Activated CD8-positive, alpha-beta T cell treated with anti-CD3 and anti-CD28 coated beads for 36 hours (primary cell): ENCODE data around the gene COMT. TPM values are rescaled to one million over a fixed set of nuclear protein-coding genes. Genes with fewer than 3 reads are reported as not detected.

Experiments used
- ATAC-seq: fragments of 200-7000 bp; cut with Tn5 transposase; one replicate; pipeline ENCODE4 v1.10.0; 2021; ENCODE audit warnings: mild to moderate bottlenecking, moderate library complexity
- CTCF ChIA-PET: fragments of 350-600 bp; sonication (Branson Sonifier 250); formaldehyde crosslinking; loops from one replicate; lab custom pipeline; 2021; ENCODE audit warnings: antibody characterized with exemption; lab: Charles Lee
- POLR2A ChIA-PET: fragments of 350-600 bp; sonication (Branson Sonifier 250); formaldehyde crosslinking; loops from one replicate; lab custom pipeline; 2021; ENCODE audit warnings: antibody characterized with exemption; lab: Charles Lee
- DNase-seq: peaks from one replicate; pipeline ENCODE4 v3.0.0-alpha.2; 2020
- H3K27ac Mint-ChIP-seq: one replicate; pipeline ENCODE4 v1.8.0; 2021; ENCODE audit warnings: mild to moderate bottlenecking, mixed read lengths
- H3K27me3 Mint-ChIP-seq: one replicate; pipeline ENCODE4 v1.8.0; 2021; ENCODE audit warnings: mixed read lengths
- H3K36me3 Mint-ChIP-seq: one replicate; pipeline ENCODE4 v1.8.0; 2021; ENCODE audit warnings: low read depth, mixed read lengths
- H3K4me1 Mint-ChIP-seq: one replicate; pipeline ENCODE4 v1.8.0; 2021; ENCODE audit warnings: low read depth, mixed read lengths
- H3K4me3 Mint-ChIP-seq: one replicate; pipeline ENCODE4 v1.8.0; 2021; ENCODE audit warnings: mild to moderate bottlenecking, moderate library complexity, mixed read lengths
- H3K9me3 Mint-ChIP-seq: one replicate; pipeline ENCODE4 v1.8.0; 2021; ENCODE audit warnings: mixed read lengths
- intact Hi-C: fragments of 100-400 bp; cut with micrococcal nuclease; formaldehyde crosslinking; loops from one replicate; pipeline ENCODE4 v1.10.0; 2022
- total RNA-seq, 2 experiments: library from RNA; stranded (reverse); gene quantifications; one replicate each; pipeline ENCODE4 v1.2.3, GENCODE V29; 2021
- TF ChIP-seq, protein P1 (sequence below): fragments of 200-600 bp; IDR thresholded peaks from one replicate; pipeline ENCODE4 v1.8.0; 2022; ENCODE audit warnings: antibody characterized with exemption, mild to moderate bottlenecking

COMT gene
- total RNA-seq, 2 experiments from 2014 or later: 70.7 to 74.5 TPM

DNA sequence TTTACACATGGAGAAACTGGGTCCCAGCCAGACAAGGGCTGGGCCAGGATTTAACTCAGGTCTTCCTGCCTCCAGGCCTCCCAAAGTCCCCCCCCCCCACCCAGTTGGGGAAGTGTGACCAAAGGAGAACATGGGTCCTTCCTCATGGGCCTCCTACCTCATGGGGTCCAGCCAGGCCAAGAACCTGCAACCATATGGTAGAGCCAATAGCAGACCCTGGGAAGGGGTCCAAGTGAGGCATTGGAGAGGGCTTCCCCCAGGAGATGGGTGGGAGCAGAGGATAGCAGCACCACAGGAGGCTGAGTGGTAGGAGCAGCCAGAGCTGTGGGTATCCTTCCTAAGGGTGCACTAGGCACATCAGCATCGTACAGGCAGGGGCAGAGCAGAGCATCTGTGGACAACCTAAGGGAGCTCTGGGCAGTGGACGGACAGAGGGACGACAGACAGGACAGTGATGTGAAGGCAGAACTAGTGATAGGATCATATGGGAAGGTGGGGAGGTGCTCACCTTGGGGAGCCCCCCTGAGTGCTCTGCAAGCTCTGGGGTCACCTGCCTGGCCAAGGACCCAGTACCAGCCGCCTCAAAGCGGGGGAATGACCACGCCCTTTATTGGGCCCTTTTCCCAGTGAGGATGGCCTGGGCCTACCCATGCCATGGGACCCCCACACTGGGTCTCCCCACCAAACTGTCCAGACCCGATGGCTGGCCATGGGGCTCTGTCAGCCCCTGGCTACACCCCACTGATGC lies 70.6 kb downstream of the COMT start:
- H3K4me1 Mint-ChIP-seq: no peaks in the 10 kb centered on the region
- POLR2A ChIA-PET: interaction anchor here (1.2 kb wide), 1 partner anchor 9 kb away, joined by 5 read pairs; the partner anchor contains the start of gene TANGO2
- CTCF ChIA-PET: interaction anchor here (1.0 to 6.1 kb wide), 6 partner anchors 10 to 282 kb away, joined by 3 to 75 read pairs (median 7); no protein-coding TSS in a partner anchor
- intact Hi-C loops: no loop called here
- H3K9me3 Mint-ChIP-seq: no peaks in the 10 kb centered on the region
- H3K4me3 Mint-ChIP-seq: no peak overlapping the region
- H3K27ac Mint-ChIP-seq: no peak overlapping the region
- H3K27me3 Mint-ChIP-seq: peaks cover 10% of the 10 kb centered on the region
- no peak for DNase-seq
- TF ChIP-seq, protein P1, sequence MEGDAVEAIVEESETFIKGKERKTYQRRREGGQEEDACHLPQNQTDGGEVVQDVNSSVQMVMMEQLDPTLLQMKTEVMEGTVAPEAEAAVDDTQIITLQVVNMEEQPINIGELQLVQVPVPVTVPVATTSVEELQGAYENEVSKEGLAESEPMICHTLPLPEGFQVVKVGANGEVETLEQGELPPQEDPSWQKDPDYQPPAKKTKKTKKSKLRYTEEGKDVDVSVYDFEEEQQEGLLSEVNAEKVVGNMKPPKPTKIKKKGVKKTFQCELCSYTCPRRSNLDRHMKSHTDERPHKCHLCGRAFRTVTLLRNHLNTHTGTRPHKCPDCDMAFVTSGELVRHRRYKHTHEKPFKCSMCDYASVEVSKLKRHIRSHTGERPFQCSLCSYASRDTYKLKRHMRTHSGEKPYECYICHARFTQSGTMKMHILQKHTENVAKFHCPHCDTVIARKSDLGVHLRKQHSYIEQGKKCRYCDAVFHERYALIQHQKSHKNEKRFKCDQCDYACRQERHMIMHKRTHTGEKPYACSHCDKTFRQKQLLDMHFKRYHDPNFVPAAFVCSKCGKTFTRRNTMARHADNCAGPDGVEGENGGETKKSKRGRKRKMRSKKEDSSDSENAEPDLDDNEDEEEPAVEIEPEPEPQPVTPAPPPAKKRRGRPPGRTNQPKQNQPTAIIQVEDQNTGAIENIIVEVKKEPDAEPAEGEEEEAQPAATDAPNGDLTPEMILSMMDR: no peak
- ATAC-seq: no peak
- no peaks in the 10 kb centered on the region for H3K36me3 Mint-ChIP-seq

GRCh38 chr22:20012741-20013331 lies 71.3 kb downstream of the COMT start:
- no peaks in the 10 kb centered on the region for H3K9me3 Mint-ChIP-seq
- no peak for DNase-seq
- ATAC-seq: no peak
- H3K4me3 Mint-ChIP-seq: no peak overlapping the region
- ChIA-PET POLR2A (interaction anchor here (1.2 kb wide), 1 partner anchor 8 kb away, joined by 5 read pairs; the partner anchor contains the start of gene TANGO2), CTCF (interaction anchor here (0.8 to 6.1 kb wide), 19 partner anchors 9 to 283 kb away, joined by 3 to 75 read pairs (median 4); no protein-coding TSS in a partner anchor)
- H3K4me1 Mint-ChIP-seq: peaks cover 3% of the 10 kb centered on the region
- TF ChIP-seq, protein P1: no peak
- H3K36me3 Mint-ChIP-seq: no peaks in the 10 kb centered on the region
- H3K27ac Mint-ChIP-seq: no peak overlapping the region
- peaks cover 15% of the 10 kb centered on the region for H3K27me3 Mint-ChIP-seq
- intact Hi-C loops: no loop called here

DNA sequence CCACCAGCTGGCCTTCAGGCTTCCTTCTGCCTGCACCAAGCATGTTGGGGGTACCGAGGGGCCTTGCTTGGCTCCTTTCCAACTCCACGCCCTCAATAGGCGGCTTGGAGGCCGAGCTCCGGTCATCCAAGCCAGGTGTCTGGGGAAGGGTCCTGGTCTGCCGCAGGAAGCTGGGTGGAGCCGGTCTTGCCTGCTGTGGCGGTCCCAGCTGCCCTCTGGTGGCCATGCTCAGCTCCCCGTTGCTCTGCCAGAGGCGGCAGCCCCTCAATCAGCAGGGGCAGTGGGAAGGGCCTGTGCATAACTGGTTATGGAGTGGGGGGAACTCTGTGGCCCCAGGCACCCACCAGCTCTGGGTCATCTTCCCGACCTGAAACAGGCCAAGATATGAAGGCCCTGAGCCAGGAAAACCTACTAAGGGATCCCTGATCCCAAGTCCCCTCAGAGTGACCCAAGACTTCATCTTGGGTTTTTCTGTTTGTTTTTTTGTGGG lies 71.9 kb downstream of the COMT start:
- peaks cover 18% of the 10 kb centered on the region for H3K27me3 Mint-ChIP-seq
- no peak overlapping the region for H3K4me3 Mint-ChIP-seq
- intact Hi-C loops: no loop called here
- POLR2A ChIA-PET: interaction anchor here (1.7 kb wide), 1 partner anchor 11 kb away, joined by 4 read pairs; no protein-coding TSS in a partner anchor
- H3K9me3 Mint-ChIP-seq: no peaks in the 10 kb centered on the region
- CTCF ChIA-PET: interaction anchor here (0.8 to 6.1 kb wide), 20 partner anchors 8 to 283 kb away, joined by 3 to 75 read pairs (median 4); no protein-coding TSS in a partner anchor
- ATAC-seq (peak; percentile 25), DNase-seq (peak; percentile 72)
- TF ChIP-seq, protein P1: peak; percentile 72
- H3K27ac Mint-ChIP-seq: no peak overlapping the region
- peaks cover 3% of the 10 kb centered on the region for H3K4me1 Mint-ChIP-seq
- no peaks in the 10 kb centered on the region for H3K36me3 Mint-ChIP-seq

DNA sequence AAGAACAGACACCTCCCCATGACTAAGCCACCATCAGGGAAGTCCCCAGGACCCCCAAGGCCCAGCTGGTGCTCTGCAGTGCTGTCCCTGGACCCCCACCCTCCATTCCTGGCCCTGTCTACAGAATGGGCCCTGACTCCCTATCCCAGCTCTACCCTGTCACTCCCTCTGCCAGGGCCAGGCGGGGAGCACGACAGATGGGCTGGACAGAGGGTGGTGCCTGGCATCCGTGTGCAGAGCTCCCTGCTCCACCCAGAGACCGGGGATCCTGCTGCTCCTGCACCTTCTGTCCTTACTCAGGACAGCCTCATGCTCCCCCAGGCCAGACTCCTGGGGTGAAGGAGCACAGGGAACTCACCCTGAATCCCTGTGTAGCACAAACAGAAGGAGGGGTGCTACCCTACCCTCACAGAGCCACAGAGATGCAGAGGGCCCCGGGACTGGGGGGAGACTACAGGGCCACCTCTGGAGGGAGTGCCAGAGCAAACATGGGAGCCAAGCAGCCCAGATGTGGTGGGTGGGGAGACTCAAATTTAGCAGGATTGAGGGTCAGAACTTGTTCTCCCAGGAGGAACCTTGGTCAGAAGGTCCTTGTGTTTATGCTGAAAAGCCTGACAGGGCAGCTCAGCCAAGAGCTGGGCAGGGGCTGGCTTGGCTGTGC lies 73.1 kb downstream of the COMT start:
- Mint-ChIP-seq H3K9me3 (no peaks in the 10 kb centered on the region), H3K4me3 (no peak overlapping the region), H3K36me3 (no peaks in the 10 kb centered on the region), H3K4me1 (peaks cover 3% of the 10 kb centered on the region), H3K27ac (no peak overlapping the region), H3K27me3 (peaks cover 20% of the 10 kb centered on the region)
- TF ChIP-seq, protein P1: no peak
- ChIA-PET POLR2A (interaction anchor here (1.2 to 1.7 kb wide), 2 partner anchors 10 to 26 kb away, joined by 3 to 4 read pairs; no protein-coding TSS in a partner anchor), CTCF (interaction anchor here (1.2 to 6.1 kb wide), 11 partner anchors 7 to 284 kb away, joined by 3 to 75 read pairs (median 6); no protein-coding TSS in a partner anchor)
- ATAC-seq (no peak), DNase-seq (no peak)
- intact Hi-C loops: no loop called here
